SK-N-SH (cell line): Measurements from ENCODE around the gene DROSHA.

Source experiments
- EP300 ChIP-seq, 2 experiments: IDR thresholded peaks; 2 replicates each; pipeline versions ENCODE4 v1.4.0 to v1.6.1; 2012; ENCODE audit warnings: borderline replicate concordance in 1 of 2, low read depth in 1 of 2, low read length in 1 of 2
- FOXM1 ChIP-seq: IDR thresholded peaks from 2 replicates; pipeline ENCODE4 v1.4.0; 2012; ENCODE audit warnings: low read depth, mild to moderate bottlenecking
- GABPA ChIP-seq: IDR thresholded peaks from 2 replicates; pipeline ENCODE4 v1.4.0; 2012; ENCODE audit warnings: low read depth, mild to moderate bottlenecking
- JUND ChIP-seq: IDR thresholded peaks from 2 replicates; pipeline ENCODE4 v1.4.0; 2012
- POLR2AphosphoS5 ChIP-seq: IDR thresholded peaks from 2 replicates; pipeline ENCODE4 v1.6.1; 2012; ENCODE audit warnings: low read depth, low read length
- RCOR1 ChIP-seq: fragments of 150-350 bp; IDR thresholded peaks from 2 replicates; pipeline ENCODE4 v1.6.1; 2017; ENCODE audit warnings: antibody characterized with exemption, low read length
- SIN3A ChIP-seq: IDR thresholded peaks from 2 replicates; pipeline ENCODE4 v1.6.1; 2012; ENCODE audit warnings: low read depth, mild to moderate bottlenecking, low read length, moderate library complexity, borderline replicate concordance
- SMC3 ChIP-seq: IDR thresholded peaks from 2 replicates; pipeline ENCODE4 v1.6.1; 2012; ENCODE audit warnings: low read depth, low read length, improper control_type of control experiment
- TAF1 ChIP-seq: IDR thresholded peaks from 2 replicates; pipeline ENCODE4 v1.6.1; 2012; ENCODE audit warnings: low read depth, mild to moderate bottlenecking, low read length, moderate library complexity, borderline replicate concordance
- TCF12 ChIP-seq: IDR thresholded peaks from 2 replicates; pipeline ENCODE4 v1.4.0; 2012
- TF ChIP-seq, protein P1 (sequence below): IDR thresholded peaks from 2 replicates; pipeline ENCODE4 v1.6.1; 2012; ENCODE audit warnings: mild to moderate bottlenecking, low read depth, low read length, moderate library complexity
- TF ChIP-seq, protein P2 (sequence below): fragments of 200-600 bp; sonication (generic); IDR thresholded peaks from 2 replicates; pipeline ENCODE4 v1.6.1; 2017; ENCODE audit warnings: antibody characterized with exemption, mild to moderate bottlenecking, moderate library complexity
- TF ChIP-seq, protein P3 (sequence below): fragments of 150-350 bp; IDR thresholded peaks from 2 replicates; pipeline ENCODE4 v1.6.1; 2017; ENCODE audit warnings: antibody characterized with exemption, low read length, low read depth, borderline replicate concordance

DNA sequence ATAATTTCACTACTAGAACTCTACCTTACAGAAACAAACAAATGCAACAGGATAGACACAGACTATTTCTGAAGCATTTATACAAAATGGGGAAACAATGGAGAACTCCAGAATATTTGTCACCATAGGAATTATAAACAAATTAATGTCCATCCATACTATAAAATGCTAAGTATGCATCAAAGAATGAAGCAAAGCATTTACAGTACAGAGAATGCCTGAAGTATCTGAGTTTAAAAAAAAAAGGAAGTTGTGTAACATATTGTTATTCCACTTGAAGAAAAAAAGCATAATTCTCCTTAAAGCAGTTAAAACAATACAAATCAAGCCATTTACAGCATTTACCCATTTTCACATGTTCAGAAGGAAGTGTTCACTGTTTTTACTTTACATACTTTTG lies 53.0 kb downstream of the DROSHA start:
- TF ChIP-seq, protein P1, sequence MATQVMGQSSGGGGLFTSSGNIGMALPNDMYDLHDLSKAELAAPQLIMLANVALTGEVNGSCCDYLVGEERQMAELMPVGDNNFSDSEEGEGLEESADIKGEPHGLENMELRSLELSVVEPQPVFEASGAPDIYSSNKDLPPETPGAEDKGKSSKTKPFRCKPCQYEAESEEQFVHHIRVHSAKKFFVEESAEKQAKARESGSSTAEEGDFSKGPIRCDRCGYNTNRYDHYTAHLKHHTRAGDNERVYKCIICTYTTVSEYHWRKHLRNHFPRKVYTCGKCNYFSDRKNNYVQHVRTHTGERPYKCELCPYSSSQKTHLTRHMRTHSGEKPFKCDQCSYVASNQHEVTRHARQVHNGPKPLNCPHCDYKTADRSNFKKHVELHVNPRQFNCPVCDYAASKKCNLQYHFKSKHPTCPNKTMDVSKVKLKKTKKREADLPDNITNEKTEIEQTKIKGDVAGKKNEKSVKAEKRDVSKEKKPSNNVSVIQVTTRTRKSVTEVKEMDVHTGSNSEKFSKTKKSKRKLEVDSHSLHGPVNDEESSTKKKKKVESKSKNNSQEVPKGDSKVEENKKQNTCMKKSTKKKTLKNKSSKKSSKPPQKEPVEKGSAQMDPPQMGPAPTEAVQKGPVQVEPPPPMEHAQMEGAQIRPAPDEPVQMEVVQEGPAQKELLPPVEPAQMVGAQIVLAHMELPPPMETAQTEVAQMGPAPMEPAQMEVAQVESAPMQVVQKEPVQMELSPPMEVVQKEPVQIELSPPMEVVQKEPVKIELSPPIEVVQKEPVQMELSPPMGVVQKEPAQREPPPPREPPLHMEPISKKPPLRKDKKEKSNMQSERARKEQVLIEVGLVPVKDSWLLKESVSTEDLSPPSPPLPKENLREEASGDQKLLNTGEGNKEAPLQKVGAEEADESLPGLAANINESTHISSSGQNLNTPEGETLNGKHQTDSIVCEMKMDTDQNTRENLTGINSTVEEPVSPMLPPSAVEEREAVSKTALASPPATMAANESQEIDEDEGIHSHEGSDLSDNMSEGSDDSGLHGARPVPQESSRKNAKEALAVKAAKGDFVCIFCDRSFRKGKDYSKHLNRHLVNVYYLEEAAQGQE: no peak
- TF ChIP-seq, protein P2, sequence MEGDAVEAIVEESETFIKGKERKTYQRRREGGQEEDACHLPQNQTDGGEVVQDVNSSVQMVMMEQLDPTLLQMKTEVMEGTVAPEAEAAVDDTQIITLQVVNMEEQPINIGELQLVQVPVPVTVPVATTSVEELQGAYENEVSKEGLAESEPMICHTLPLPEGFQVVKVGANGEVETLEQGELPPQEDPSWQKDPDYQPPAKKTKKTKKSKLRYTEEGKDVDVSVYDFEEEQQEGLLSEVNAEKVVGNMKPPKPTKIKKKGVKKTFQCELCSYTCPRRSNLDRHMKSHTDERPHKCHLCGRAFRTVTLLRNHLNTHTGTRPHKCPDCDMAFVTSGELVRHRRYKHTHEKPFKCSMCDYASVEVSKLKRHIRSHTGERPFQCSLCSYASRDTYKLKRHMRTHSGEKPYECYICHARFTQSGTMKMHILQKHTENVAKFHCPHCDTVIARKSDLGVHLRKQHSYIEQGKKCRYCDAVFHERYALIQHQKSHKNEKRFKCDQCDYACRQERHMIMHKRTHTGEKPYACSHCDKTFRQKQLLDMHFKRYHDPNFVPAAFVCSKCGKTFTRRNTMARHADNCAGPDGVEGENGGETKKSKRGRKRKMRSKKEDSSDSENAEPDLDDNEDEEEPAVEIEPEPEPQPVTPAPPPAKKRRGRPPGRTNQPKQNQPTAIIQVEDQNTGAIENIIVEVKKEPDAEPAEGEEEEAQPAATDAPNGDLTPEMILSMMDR: no peak
- TF ChIP-seq EP300 (IDR thresholded peaks at IDR 0.05; ENCODE audit: borderline replicate concordance in 1 of 2, low read depth in 1 of 2, low read length in 1 of 2): no peak
- TF ChIP-seq RCOR1: no peak
- TF ChIP-seq FOXM1: no peak
- TF ChIP-seq TCF12: no peak
- TF ChIP-seq, protein P3, sequence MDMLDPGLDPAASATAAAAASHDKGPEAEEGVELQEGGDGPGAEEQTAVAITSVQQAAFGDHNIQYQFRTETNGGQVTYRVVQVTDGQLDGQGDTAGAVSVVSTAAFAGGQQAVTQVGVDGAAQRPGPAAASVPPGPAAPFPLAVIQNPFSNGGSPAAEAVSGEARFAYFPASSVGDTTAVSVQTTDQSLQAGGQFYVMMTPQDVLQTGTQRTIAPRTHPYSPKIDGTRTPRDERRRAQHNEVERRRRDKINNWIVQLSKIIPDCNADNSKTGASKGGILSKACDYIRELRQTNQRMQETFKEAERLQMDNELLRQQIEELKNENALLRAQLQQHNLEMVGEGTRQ: no peak
- TF ChIP-seq GABPA: no peak
- no peak for TF ChIP-seq SIN3A
- TF ChIP-seq POLR2AphosphoS5: no peak
- TF ChIP-seq SMC3: no peak
- TF ChIP-seq JUND: no peak
- TF ChIP-seq TAF1: no peak
